ENCODE data around the gene TMEM145. TPM values are rescaled to one million over a fixed set of nuclear protein-coding genes. Genes with fewer than 3 reads are reported as not detected.

The TMEM145 gene
- total RNA-seq, 3 donors from 2014 or later = not detected

Other genes starting within 250 kb of the TMEM145 start
- 1 to 10 TPM in 1 of 3 donors, under 1 TPM in 2; 0.49 to 1.1 (median 0.61) TPM for gene GRIK5, start 243.1 kb upstream of the TMEM145 start, total RNA-seq
- 10 to 100 TPM; 19.9 to 20.7 (median 20.6) TPM for gene ZNF574, start 237.1 kb upstream of the TMEM145 start, total RNA-seq
- gene POU2F2, start 180.9 kb upstream of the TMEM145 start, total RNA-seq = 100 to 1,000 TPM in 1 of 3 donors, 10 to 100 TPM in 2; 83.9 to 123 (median 85.7) TPM
- gene DEDD2, start 95.6 kb upstream of the TMEM145 start, total RNA-seq = 10 to 100 TPM; 25.2 to 29.1 (median 28.1) TPM
- 10 to 100 TPM; 17.2 to 19.4 (median 18.7) TPM for gene ZNF526, start 93.0 kb upstream of the TMEM145 start, total RNA-seq
- gene GSK3A, start 70.7 kb upstream of the TMEM145 start, total RNA-seq = 10 to 100 TPM; 51.9 to 56.4 (median 55.2) TPM
- gene ERF, start 58.2 kb upstream of the TMEM145 start, total RNA-seq = 10 to 100 TPM; 86.2 to 95.4 (median 89.1) TPM
- 10 to 100 TPM; 54.9 to 67.3 (median 64.1) TPM for gene CIC, start 44.1 kb upstream of the TMEM145 start, total RNA-seq
- 1 to 10 TPM in 2 of 3 donors, under 1 TPM in 1; 0.58 to 1.5 (median 1.3) TPM for gene PRR19, start 11.2 kb upstream of the TMEM145 start, total RNA-seq
- 10 to 100 TPM; 55.2 to 67.8 (median 60.0) TPM for gene PAFAH1B3, start 10.7 kb upstream of the TMEM145 start, total RNA-seq
- 1 to 10 TPM; 6.9 to 7.6 (median 6.9) TPM for gene MEGF8, start 12.3 kb downstream of the TMEM145 start, total RNA-seq
- gene CNFN, start 77.0 kb downstream of the TMEM145 start, total RNA-seq = not detected
- 10 to 100 TPM; 23.0 to 29.1 (median 28.0) TPM for gene LIPE, start 114.1 kb downstream of the TMEM145 start, total RNA-seq
- not detected for gene CXCL17, start 129.6 kb downstream of the TMEM145 start, total RNA-seq
- under 1 TPM; 0.30 to 0.43 (median 0.40) TPM for gene CEACAM1, start 215.2 kb downstream of the TMEM145 start, total RNA-seq